ENCODE data around the gene CLMP. TPM values are rescaled to one million over a fixed set of nuclear protein-coding genes. Genes with fewer than 3 reads are reported as not detected.

The CLMP gene
- total and polyA plus RNA-seq, 9 of the 15 experiments (the other 6 are each of a cell fraction or from before 2014, with no cell fraction given), result 0.02 to 0.15 (median 0.03) TPM; not detected in 6

DNA sequence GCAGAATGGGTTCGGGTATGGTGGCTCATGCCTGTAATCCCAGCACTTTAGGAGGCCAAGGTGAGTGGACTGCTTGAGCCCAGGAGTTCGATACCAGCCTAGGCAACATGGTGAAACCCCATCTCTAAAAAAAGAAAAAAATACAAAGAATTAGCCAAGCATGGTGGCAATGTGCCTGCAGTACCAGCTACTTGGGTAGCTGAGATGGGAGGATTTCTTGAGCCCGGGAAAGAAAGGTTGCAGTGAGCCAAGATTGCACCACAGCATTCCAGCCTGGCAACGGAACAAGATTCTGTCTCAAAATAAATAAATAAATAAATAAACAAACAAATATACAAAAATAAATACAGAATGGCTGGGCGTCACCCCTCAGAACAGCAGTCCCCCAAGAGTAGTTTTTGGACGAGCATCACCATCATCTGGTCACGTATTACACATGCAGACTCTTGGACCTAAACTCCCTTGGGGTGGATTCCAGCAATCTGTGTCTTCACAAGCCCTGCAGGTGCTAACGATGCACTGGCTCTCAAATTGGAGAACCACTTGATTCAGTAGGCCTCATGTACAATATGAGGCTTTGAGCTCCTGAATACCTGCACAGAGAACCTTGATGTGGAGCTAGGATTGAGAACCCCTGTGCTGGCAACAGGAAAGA, 33.5 kb downstream of the CLMP start (continued):
- TF ChIP-seq, protein P1, sequence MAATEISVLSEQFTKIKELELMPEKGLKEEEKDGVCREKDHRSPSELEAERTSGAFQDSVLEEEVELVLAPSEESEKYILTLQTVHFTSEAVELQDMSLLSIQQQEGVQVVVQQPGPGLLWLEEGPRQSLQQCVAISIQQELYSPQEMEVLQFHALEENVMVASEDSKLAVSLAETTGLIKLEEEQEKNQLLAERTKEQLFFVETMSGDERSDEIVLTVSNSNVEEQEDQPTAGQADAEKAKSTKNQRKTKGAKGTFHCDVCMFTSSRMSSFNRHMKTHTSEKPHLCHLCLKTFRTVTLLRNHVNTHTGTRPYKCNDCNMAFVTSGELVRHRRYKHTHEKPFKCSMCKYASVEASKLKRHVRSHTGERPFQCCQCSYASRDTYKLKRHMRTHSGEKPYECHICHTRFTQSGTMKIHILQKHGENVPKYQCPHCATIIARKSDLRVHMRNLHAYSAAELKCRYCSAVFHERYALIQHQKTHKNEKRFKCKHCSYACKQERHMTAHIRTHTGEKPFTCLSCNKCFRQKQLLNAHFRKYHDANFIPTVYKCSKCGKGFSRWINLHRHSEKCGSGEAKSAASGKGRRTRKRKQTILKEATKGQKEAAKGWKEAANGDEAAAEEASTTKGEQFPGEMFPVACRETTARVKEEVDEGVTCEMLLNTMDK (IDR thresholded peaks at IDR 0.05; ENCODE audit: borderline replicate concordance, insufficient read depth, low read depth, low read length, poor library complexity, severe bottlenecking), result no peak

DNA sequence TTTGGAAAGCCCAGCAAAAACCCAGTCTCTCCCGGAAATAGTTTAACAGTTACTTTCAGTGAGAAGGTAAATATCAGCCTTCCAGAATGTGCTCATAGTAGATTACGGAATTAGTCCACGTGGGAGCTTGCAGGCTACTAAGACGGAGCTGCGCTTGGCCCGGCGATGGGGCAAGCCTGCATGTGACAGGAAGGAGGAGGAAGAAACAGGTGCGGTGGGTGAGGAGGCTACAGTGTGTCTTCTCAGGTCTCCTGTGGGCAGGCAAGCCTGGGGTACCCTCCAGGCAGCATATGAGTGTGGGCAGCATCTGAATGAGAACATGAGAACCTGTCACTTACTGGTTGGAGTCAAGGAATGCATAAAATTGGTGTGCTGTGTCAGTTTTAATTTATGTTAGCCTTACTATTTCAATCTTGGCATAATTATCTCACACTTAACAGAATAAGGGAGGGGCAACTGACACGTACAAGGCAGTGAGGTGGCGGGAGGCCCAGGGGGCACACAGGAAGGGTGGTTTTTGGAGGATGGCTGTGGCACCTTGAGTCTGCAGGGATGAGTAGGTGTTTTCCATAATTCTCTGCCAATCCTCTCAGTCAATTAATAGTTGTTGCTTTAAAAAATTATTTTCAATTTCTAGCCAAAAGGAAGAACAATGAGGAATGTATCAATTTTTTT, 35.7 kb downstream of the CLMP start:
- no peaks in the 10 kb centered on the region; the same call in 1 of the 2 replicates for H4K20me1 ChIP-seq (replicated peaks; ENCODE audit: control insufficient read depth, insufficient read depth, low read length)
- in situ Hi-C loops (cut with MboI), result no loop called here
- no peak overlapping the region for H2AFZ ChIP-seq (ENCODE audit: low read depth, low read length)
- peaks cover 5% of the 10 kb centered on the region for H3K9me1 ChIP-seq (ENCODE audit: control insufficient read depth, insufficient read depth, low read length)
- ChIA-PET CTCF (ENCODE audit: low intra/inter-chr PET ratio) (no interaction called here), POLR2A (no interaction called here)
- H3K9me3 ChIP-seq (replicated peaks; ENCODE audit: control insufficient read depth, insufficient read depth, low read depth, low read length), result no peaks in the 10 kb centered on the region
- H3K27ac ChIP-seq (ENCODE audit: extremely low read depth, low read depth, low read length), result no peak overlapping the region
- no peaks in the 10 kb centered on the region for H3K79me2 ChIP-seq (ENCODE audit: control insufficient read depth, insufficient read depth, low read length)
- BruUV-seq (replicated peaks), result no TSS peak
- no peak overlapping the region for H3K4me3 ChIP-seq
- intact Hi-C loops (cut with micrococcal nuclease), result no loop called here
- H3K4me2 ChIP-seq (ENCODE audit: insufficient read depth, low read length), result no peak overlapping the region
- ATAC-seq (no peak), FAIRE-seq (no peak), DNase-seq (ENCODE audit: extremely low read depth in 1 of 4, low spot score in 3 of 4) (no peak)
- no peaks in the 10 kb centered on the region for H3K36me3 ChIP-seq (ENCODE audit: control insufficient read depth, insufficient read depth, low read length)
- WGBS (ENCODE audit: insufficient coverage, low coverage, missing lambda C conversion rate), result 0% methylated on average over 10 of the region's 10 CpGs
- no peak overlapping the region for H3K9ac ChIP-seq (ENCODE audit: insufficient read depth in 1 of 2, low read depth in 2 of 2, low read length in 2 of 2)
- H3K4me1 ChIP-seq (replicated peaks in 1 of 2; ENCODE audit: control insufficient read depth in 2 of 2, insufficient read depth in 2 of 2, low read length in 2 of 2), result no peaks in the 10 kb centered on the region
- no peak for TF ChIP-seq KLF1 (tag; IDR thresholded peaks at IDR 0.05)
- peaks cover 6 to 28% of the 10 kb centered on the region in 2 experiments; a peak in 4 of 5 replicates for H3K27me3 ChIP-seq (ENCODE audit: control insufficient read depth in 2 of 2, insufficient read depth in 2 of 2, low read length in 2 of 2)

All from K562 (cell line).